Right lobe of liver (tissue), 6 donors: ENCODE results near the gene NANS. TPM values are rescaled to one million over a fixed set of nuclear protein-coding genes. Genes with fewer than 3 reads are reported as not detected.

Source experiments
- ATAC-seq, 4 donors: fragments of 200-7000 bp; cut with Tn5 transposase; one replicate each; pipeline ENCODE4 v1.9.1; 2020; ENCODE audit warnings: mild to moderate bottlenecking in 4 of 4, moderate library complexity in 4 of 4
- DNase-seq, 3 donors: peaks; one replicate each; pipeline ENCODE4 v3.0.0-alpha.2; 2020
- H3K27ac ChIP-seq, 3 donors: fragments of 200-600 bp; one replicate each; pipeline ENCODE4 v1.8.0; 2022
- H3K27me3 ChIP-seq, 2 donors: fragments of 200-600 bp; one replicate each; pipeline ENCODE4 v1.8.0; 2022
- H3K36me3 ChIP-seq, 4 donors: fragments of 200-600 bp; sonication (generic) in 1 of 4; one replicate each; pipeline versions ENCODE4 v1.5.1 to v1.8.0; 2017 to 2022; ENCODE audit warnings: control low read depth in 1 of 4
- H3K4me1 ChIP-seq, 4 donors: fragments of 200-600 bp; sonication (generic) in 1 of 4; one replicate each; pipeline versions ENCODE4 v1.5.1 to v1.8.0; 2017 to 2022; ENCODE audit warnings: control low read depth in 1 of 4
- H3K4me3 ChIP-seq, 3 donors: fragments of 200-600 bp; one replicate each; pipeline ENCODE4 v1.8.0; 2022
- H3K9me3 ChIP-seq, 4 donors: fragments of 200-600 bp; sonication (generic) in 1 of 4; one replicate each; pipeline versions ENCODE4 v1.5.1 to v1.8.0; 2017 to 2022; ENCODE audit warnings: control low read depth in 1 of 4
- POLR2A ChIP-seq: fragments of 450-650 bp; IDR thresholded peaks from one replicate; pipeline ENCODE4 v1.6.1; 2017; ENCODE audit warnings: antibody characterized with exemption, mild to moderate bottlenecking
- WGBS: methylation state at CpG from one replicate; pipeline ENCODE4 v1.1.6; 2018; ENCODE audit warnings: low coverage, low lambda C conversion rate; ENCODE audit not compliant: insufficient coverage; ENCODE audit errors: missing lambda C conversion rate; 5-methylcytosine and 5-hydroxymethylcytosine counted together
- intact Hi-C, 2 donors: fragments of 100-400 bp; cut with DNase I; formaldehyde crosslinking; loops; one replicate each; pipeline versions ENCODE4 v1.11.2 to v1.14.1; 2022
- small RNA-seq, 2 experiments: library from RNA; depleted of rRNA; stranded (forward); fragments of <200 nt; gene quantifications; one replicate each; pipeline ENCODE3, GENCODE V24; 2016
- total RNA-seq, 6 experiments: library from RNA; depleted of rRNA in 2 of 6; stranded (reverse); fragments of >200 nt in 2 of 6; fragmentation: NEBNext Ultra II Directional in 3 of 6; extraction: Animal tissue kit (Norgen Biotek cat#: 25700) in 3 of 6; gene quantifications; one replicate each; pipeline versions ENCODE4 v1.1.0 to v1.2.4, GENCODE V29; 2016 to 2023
- TF ChIP-seq, protein P1 (sequence below), 4 donors: fragments of 200-600 bp in 3 of 4; fragments of 450-650 bp in 1 of 4; IDR thresholded peaks; one replicate each; pipeline versions ENCODE4 v1.5.1 to v1.8.0; 2016 to 2022; ENCODE audit warnings: antibody characterized with exemption in 4 of 4, mild to moderate bottlenecking in 2 of 4
- donor health status: DM: no; HTN: yes; CAD: no.
- donor health status: DM: no; HTN: no; CAD: no.
- donor health status: DM: no; HTN: no; CAD: no.
- donor health status: DM: no; HTN: yes; CAD: no.
- donor health status: DM: no; HTN: yes; CAD: no.

The NANS gene
- total RNA-seq, 6 experiments from 2014 or later = 16.4 to 43.2 (median 30.2) TPM

- Histone ChIP-seq H3K4me1 (no peaks in the 10 kb centered on the region), H3K36me3 (no peaks in the 10 kb centered on the region), H3K4me3 (no peak overlapping the region), H3K27ac (no peak overlapping the region), H3K27me3 (no peaks in the 10 kb centered on the region), H3K9me3 (no peaks in the 10 kb centered on the region)
- intact Hi-C loops = loop anchor here in 1 of 2 donors (10.0 kb wide), 1 partner anchor 54 kb away; no protein-coding TSS in a partner anchor
- DNase-seq (no peak), ATAC-seq (no peak)
- WGBS = 80% methylated on average over 1 of the region's 13 CpGs
- TF ChIP-seq POLR2A = no peak
- TF ChIP-seq, protein P1, sequence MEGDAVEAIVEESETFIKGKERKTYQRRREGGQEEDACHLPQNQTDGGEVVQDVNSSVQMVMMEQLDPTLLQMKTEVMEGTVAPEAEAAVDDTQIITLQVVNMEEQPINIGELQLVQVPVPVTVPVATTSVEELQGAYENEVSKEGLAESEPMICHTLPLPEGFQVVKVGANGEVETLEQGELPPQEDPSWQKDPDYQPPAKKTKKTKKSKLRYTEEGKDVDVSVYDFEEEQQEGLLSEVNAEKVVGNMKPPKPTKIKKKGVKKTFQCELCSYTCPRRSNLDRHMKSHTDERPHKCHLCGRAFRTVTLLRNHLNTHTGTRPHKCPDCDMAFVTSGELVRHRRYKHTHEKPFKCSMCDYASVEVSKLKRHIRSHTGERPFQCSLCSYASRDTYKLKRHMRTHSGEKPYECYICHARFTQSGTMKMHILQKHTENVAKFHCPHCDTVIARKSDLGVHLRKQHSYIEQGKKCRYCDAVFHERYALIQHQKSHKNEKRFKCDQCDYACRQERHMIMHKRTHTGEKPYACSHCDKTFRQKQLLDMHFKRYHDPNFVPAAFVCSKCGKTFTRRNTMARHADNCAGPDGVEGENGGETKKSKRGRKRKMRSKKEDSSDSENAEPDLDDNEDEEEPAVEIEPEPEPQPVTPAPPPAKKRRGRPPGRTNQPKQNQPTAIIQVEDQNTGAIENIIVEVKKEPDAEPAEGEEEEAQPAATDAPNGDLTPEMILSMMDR (IDR thresholded peaks at IDR 0.05) = no peak
Measured at GRCh38 chr9:98130576-98131228, 74.2 kb downstream of the NANS start.

DNA sequence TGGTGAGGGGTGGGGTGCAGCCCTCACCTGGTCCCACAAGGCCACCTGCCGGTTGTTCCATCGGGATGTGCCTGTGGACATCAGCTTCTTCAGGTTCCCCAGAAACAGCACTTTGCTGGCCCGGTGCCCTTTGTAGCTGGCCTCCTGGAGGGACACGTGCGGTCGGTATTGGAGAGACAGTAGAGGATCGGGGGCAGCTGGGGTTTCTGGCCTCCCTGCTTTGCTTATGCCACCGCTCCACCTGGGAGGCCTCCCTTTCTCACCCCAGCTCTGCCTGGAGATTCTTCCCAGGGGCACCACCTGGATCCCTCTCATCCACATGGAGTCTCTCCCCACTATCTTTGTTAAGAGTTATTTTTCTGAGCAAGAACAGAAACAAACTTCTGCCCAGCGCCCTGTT, 75.6 kb downstream of the NANS start:
- H3K27ac ChIP-seq = no peak overlapping the region
- intact Hi-C loops = loop anchor here in 1 of 2 donors (10.0 kb wide), 1 partner anchor 53 kb away; no protein-coding TSS in a partner anchor
- DNase-seq (peak in 1 of 3 donors; percentile 46), ATAC-seq (no peak)
- no peak overlapping the region for H3K4me3 ChIP-seq
- WGBS = 100% methylated on average over 2 of the region's 9 CpGs
- H3K27me3 ChIP-seq = no peaks in the 10 kb centered on the region
- H3K9me3 ChIP-seq = no peaks in the 10 kb centered on the region
- TF ChIP-seq, protein P1 (IDR thresholded peaks at IDR 0.05) = no peak
- TF ChIP-seq POLR2A = no peak
- no peaks in the 10 kb centered on the region for H3K4me1 ChIP-seq
- no peaks in the 10 kb centered on the region for H3K36me3 ChIP-seq

Small RNAs within 50 kb of the gene (small RNA-seq; reads per million reads assigned to genes)
- 0 reads per million in 2 experiments for gene RF00017
- 0 reads per million in 2 experiments for gene RNU6-918P

Other genes with a start within 250 kb of the NANS start
- not detected for gene FOXE1, start 203.5 kb upstream of the NANS start, total RNA-seq
- 10 to 100 TPM in 1 of 6 experiments, 1 to 10 TPM in 5; 5.7 to 14.7 (median 8.3) TPM for gene TRMO, start 134.2 kb upstream of the NANS start, total RNA-seq
- gene HEMGN, start 118.6 kb upstream of the NANS start, total RNA-seq = 1 to 10 TPM in 2 of 6 experiments, under 1 TPM in 1, not detected in 3; 0.09 to 2.9 (median 1.0) TPM
- gene ANP32B, start 73.4 kb upstream of the NANS start, total RNA-seq = 10 to 100 TPM in 5 of 6 experiments, 1 to 10 TPM in 1; 8.2 to 38.0 (median 30.6) TPM
- 10 to 100 TPM; 22.6 to 34.6 (median 27.3) TPM for gene TRIM14, start 62.5 kb downstream of the NANS start, total RNA-seq
- 1 to 10 TPM in 5 of 6 experiments, under 1 TPM in 1; 0.67 to 6.2 (median 3.3) TPM for gene CORO2A, start 135.9 kb downstream of the NANS start, total RNA-seq
- gene TBC1D2, start 198.9 kb downstream of the NANS start, total RNA-seq = 10 to 100 TPM in 2 of 6 experiments, 1 to 10 TPM in 4; 5.1 to 17.5 (median 9.7) TPM